KMS-11 (cell line): ENCODE measurements around the gene NOX5.

ENCODE experiments used
- H2AFZ ChIP-seq: fragments of 200-600 bp; sonication (generic); 2 replicates; pipeline ENCODE4 v1.6.1; 2016; ENCODE audit warnings: antibody characterized with exemption, mixed run types, low read depth
- H3K27ac ChIP-seq: fragments of 200-600 bp; sonication (generic); 2 replicates; pipeline ENCODE4 v1.6.1; 2016; ENCODE audit warnings: mild to moderate bottlenecking, mixed run types
- H3K27me3 ChIP-seq: fragments of 200-600 bp; sonication (generic); 2 replicates; pipeline ENCODE4 v1.6.1; 2017; ENCODE audit warnings: mild to moderate bottlenecking, low read depth, mixed run types, moderate library complexity; ENCODE audit not compliant: insufficient read depth
- H3K36me3 ChIP-seq: fragments of 200-600 bp; sonication (generic); 2 replicates; pipeline ENCODE4 v1.6.1; 2017; ENCODE audit warnings: mild to moderate bottlenecking, mixed run types; ENCODE audit not compliant: insufficient read depth
- H3K4me1 ChIP-seq: fragments of 200-600 bp; sonication (generic); 2 replicates; pipeline ENCODE4 v1.6.1; 2016; ENCODE audit warnings: mild to moderate bottlenecking, low read depth, mixed run types; ENCODE audit not compliant: poor library complexity, severe bottlenecking
- H3K4me2 ChIP-seq: fragments of 200-600 bp; sonication (generic); 2 replicates; pipeline ENCODE4 v1.7.0; 2016; ENCODE audit warnings: mild to moderate bottlenecking, mixed run types
- H3K4me3 ChIP-seq: fragments of 200-600 bp; sonication (generic); IDR thresholded peaks from 2 replicates; pipeline ENCODE4 v1.6.1; 2017; ENCODE audit warnings: low read depth, low read length, mixed read lengths; ENCODE audit not compliant: insufficient read depth
- H3K79me2 ChIP-seq: fragments of 200-600 bp; sonication (generic); 2 replicates; pipeline ENCODE4 v1.6.1; 2016; ENCODE audit warnings: low read depth, mixed run types; ENCODE audit not compliant: insufficient read depth
- H3K9ac ChIP-seq: fragments of 200-600 bp; sonication (generic); 2 replicates; pipeline ENCODE4 v1.6.1; 2016; ENCODE audit warnings: mild to moderate bottlenecking, mixed run types
- H4K20me1 ChIP-seq: fragments of 200-600 bp; sonication (generic); 2 replicates; pipeline ENCODE4 v1.6.1; 2016; ENCODE audit warnings: mild to moderate bottlenecking, mixed run types; ENCODE audit not compliant: insufficient read depth
- TF ChIP-seq, protein P1 (sequence below): fragments of 200-600 bp; sonication (generic); conservative IDR thresholded peaks from 2 replicates; pipeline ENCODE4 v1.6.1; 2017; ENCODE audit warnings: low read depth, mild to moderate bottlenecking, antibody characterized with exemption, low read length, moderate library complexity, mixed read lengths

NOX5 gene

DNA sequence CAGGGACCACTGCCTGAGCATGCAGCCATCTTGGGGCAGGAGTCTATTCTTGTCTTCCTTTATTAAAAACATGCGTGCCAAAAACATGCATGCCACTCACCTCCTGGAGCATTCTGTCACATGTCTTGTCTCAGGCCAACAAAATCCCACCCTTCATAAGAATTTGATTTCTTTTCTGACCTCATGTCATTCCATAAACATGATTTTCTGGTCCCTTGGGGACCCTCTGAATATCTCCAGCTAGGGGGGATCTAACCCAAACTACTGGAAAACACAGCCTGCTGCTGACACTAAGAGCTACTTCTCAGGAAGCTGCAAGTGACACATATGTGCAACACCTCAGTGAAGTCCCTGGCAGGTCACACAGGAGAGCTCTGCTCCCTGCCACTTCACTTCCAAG lies 26.8 kb upstream of the NOX5 start:
- Histone ChIP-seq H4K20me1 (no peaks in the 10 kb centered on the region), H3K4me2 (no peak overlapping the region), H2AFZ (no peak overlapping the region), H3K4me1 (no peaks in the 10 kb centered on the region), H3K9ac (no peak overlapping the region), H3K4me3 (no peak overlapping the region), H3K79me2 (no peaks in the 10 kb centered on the region), H3K36me3 (no peaks in the 10 kb centered on the region), H3K27me3 (no peaks in the 10 kb centered on the region), H3K27ac (no peak overlapping the region)
- TF ChIP-seq, protein P1, sequence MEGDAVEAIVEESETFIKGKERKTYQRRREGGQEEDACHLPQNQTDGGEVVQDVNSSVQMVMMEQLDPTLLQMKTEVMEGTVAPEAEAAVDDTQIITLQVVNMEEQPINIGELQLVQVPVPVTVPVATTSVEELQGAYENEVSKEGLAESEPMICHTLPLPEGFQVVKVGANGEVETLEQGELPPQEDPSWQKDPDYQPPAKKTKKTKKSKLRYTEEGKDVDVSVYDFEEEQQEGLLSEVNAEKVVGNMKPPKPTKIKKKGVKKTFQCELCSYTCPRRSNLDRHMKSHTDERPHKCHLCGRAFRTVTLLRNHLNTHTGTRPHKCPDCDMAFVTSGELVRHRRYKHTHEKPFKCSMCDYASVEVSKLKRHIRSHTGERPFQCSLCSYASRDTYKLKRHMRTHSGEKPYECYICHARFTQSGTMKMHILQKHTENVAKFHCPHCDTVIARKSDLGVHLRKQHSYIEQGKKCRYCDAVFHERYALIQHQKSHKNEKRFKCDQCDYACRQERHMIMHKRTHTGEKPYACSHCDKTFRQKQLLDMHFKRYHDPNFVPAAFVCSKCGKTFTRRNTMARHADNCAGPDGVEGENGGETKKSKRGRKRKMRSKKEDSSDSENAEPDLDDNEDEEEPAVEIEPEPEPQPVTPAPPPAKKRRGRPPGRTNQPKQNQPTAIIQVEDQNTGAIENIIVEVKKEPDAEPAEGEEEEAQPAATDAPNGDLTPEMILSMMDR: no peak

DNA sequence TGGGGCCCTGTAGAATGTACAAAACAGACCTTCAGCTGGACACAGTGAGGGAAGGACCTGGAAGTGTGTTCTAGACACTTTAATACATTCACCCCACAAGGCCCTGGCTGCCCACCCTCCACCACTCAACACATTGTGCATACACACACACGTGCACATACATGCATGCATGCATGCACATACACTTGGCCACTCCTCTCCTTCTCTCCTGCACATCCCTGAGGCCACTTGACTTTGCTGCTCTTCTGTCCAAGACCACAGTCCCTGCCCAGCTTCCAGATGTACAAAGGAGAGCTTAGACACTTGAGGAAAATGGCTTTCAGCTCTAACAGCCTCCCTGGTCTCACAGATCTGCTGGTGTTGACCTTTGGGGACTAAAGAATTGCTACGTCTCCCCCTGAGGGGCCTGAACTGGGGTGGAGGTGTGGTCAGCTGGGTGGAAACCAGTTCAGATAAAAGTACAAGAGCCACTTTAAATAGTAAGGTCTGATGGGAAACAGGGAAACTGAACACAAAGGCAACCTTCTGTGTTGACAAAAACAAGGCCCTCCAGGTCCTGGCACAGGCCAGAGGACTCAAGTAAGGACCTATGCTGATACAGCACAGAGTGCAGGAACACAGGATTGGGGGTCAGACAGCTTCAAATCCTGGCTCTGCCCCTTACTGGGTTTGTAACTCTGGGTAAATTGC lies 24.8 kb upstream of the NOX5 start:
- H3K4me1 ChIP-seq: no peaks in the 10 kb centered on the region
- TF ChIP-seq, protein P1: no peak
- no peak overlapping the region for H2AFZ ChIP-seq
- no peak overlapping the region for H3K4me3 ChIP-seq
- no peaks in the 10 kb centered on the region for H3K27me3 ChIP-seq
- H3K36me3 ChIP-seq: no peaks in the 10 kb centered on the region
- H3K4me2 ChIP-seq: no peak overlapping the region
- no peak overlapping the region for H3K9ac ChIP-seq
- no peak overlapping the region for H3K27ac ChIP-seq
- no peaks in the 10 kb centered on the region for H4K20me1 ChIP-seq
- H3K79me2 ChIP-seq: no peaks in the 10 kb centered on the region

DNA sequence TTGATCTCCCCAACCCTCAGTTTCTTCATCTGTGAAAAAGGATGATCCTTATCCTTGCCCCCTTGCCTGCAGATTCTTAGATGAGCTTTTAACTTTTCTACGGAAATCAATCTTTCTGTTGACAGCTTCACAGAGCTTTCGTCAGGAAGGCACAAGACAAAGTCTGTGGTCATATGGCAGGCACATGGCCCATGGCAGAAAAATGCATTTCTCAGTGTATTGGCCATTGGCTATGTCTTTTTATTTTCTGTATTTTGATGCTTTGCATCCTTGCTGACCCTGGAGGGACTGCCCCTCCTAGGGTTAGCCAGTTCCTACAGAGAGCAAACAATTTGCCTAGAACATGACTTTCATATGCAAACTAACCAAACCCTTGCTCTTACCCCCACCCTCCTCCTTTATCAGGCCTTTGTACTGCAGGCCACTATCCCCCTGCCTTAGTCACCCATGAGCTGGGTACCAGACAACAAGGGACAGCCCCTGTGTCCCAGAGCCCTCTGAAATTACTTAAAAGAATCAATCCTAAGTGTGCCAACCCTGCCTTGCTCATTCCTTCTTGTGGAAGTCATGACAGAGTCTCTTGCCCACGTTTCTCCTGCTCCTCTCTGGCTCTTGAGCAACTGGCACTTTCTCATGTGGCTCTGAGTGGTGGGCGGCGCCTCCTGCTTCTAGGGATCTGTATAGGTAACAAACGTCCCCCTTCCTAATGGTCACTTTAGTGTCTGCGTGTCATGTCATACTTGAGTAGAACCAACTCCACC lies 24.1 kb upstream of the NOX5 start:
- no peak overlapping the region for H2AFZ ChIP-seq
- H3K4me1 ChIP-seq: no peaks in the 10 kb centered on the region
- H3K79me2 ChIP-seq: no peaks in the 10 kb centered on the region
- no peak overlapping the region for H3K4me2 ChIP-seq
- no peaks in the 10 kb centered on the region for H3K27me3 ChIP-seq
- no peak overlapping the region for H3K9ac ChIP-seq
- no peaks in the 10 kb centered on the region for H3K36me3 ChIP-seq
- TF ChIP-seq, protein P1: no peak
- no peaks in the 10 kb centered on the region for H4K20me1 ChIP-seq
- H3K27ac ChIP-seq: no peak overlapping the region
- H3K4me3 ChIP-seq: no peak overlapping the region

DNA sequence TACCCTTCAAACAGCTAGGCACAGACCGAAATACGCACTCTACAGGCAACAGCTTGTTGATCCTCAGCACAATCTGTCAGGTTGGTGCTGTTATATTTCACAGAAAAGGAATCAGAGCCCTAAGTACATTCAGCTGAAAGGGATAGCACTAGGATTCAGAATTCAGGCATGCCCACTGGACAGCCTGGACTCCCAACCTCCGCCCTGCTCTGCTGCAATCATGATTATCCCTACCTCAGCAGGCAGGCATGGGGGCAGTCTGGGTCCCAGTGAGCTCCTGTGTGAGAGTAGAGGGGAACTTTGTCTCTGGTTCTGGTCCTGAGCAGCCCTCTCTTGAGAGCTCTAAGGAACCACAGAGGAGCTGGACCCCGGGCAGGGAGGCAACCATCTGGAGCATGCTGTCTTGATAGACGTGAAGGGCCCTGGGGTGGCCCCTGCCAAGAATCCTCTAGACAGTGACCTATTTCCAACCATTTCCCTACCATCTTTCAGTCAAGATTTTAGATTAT lies 23.4 kb upstream of the NOX5 start:
- H4K20me1 ChIP-seq: no peaks in the 10 kb centered on the region
- no peak overlapping the region for H2AFZ ChIP-seq
- no peak overlapping the region for H3K4me3 ChIP-seq
- no peaks in the 10 kb centered on the region for H3K36me3 ChIP-seq
- no peaks in the 10 kb centered on the region for H3K79me2 ChIP-seq
- no peaks in the 10 kb centered on the region for H3K27me3 ChIP-seq
- no peak overlapping the region for H3K27ac ChIP-seq
- no peaks in the 10 kb centered on the region for H3K4me1 ChIP-seq
- no peak overlapping the region for H3K4me2 ChIP-seq
- TF ChIP-seq, protein P1: no peak
- H3K9ac ChIP-seq: no peak overlapping the region
